GM19351 (cell line): ENCODE data around the gene MYO10.
"Not testable (repeated sequence)": the region's sequence is repeated elsewhere in the genome, so short reads cannot be mapped to it uniquely, and the experiment has no call there.

ENCODE experiments used
- ATAC-seq: cut with Tn5 transposase; IDR thresholded peaks from one replicate; pipeline ENCODE4 v1.9.1; 2021; ENCODE audit warnings: mild to moderate bottlenecking, moderate library complexity; ENCODE audit not compliant: unreplicated experiment

The MYO10 gene

GRCh38 chr5:16936150-16936988 is at the start of gene MYO10:
Gene MYO10 (minus strand): TSS chr5:16936288. CDS start chr5:16935808, 480 bp downstream.
- peak; percentile 57 for ATAC-seq

- ATAC-seq: not testable (repeated sequence)
These were observed 49.2 kb upstream of the MYO10 start for GRCh38 chr5:16985304-16985703.

- no peak for ATAC-seq
These were observed 47.9 kb upstream of the MYO10 start for GRCh38 chr5:16983972-16984371.

GRCh38 chr5:16983022-16983639 is 47.0 kb upstream of the MYO10 start:
- ATAC-seq: no peak

- ATAC-seq: no peak
These were observed 45.6 kb upstream of the MYO10 start for GRCh38 chr5:16981700-16982099.

- ATAC-seq: no peak
These were observed 44.9 kb upstream of the MYO10 start for GRCh38 chr5:16980983-16981382.

GRCh38 chr5:16978296-16978695 is 42.2 kb upstream of the MYO10 start:
- ATAC-seq: no peak

- no peak for ATAC-seq
These were observed 40.5 kb upstream of the MYO10 start for GRCh38 chr5:16976625-16977008.

- ATAC-seq: no peak
These were observed 40.0 kb upstream of the MYO10 start for GRCh38 chr5:16975950-16976624.

GRCh38 chr5:16974981-16975380 is 38.9 kb upstream of the MYO10 start:
- no peak for ATAC-seq

- ATAC-seq: no peak
These were observed 34.7 kb upstream of the MYO10 start for GRCh38 chr5:16970826-16971225.

- no peak for ATAC-seq
These were observed 34.2 kb upstream of the MYO10 start for GRCh38 chr5:16970260-16970659.

- no peak for ATAC-seq
These were observed 29.5 kb upstream of the MYO10 start for GRCh38 chr5:16965581-16965980.

- ATAC-seq: no peak
These were observed 27.7 kb upstream of the MYO10 start for GRCh38 chr5:16963821-16964220.

- no peak for ATAC-seq
These were observed 25.0 kb upstream of the MYO10 start for GRCh38 chr5:16961131-16961530.

GRCh38 chr5:16957304-16958196 is 21.5 kb upstream of the MYO10 start:
- no peak for ATAC-seq

- ATAC-seq: no peak
These were observed 17.6 kb upstream of the MYO10 start for GRCh38 chr5:16953729-16954128.

GRCh38 chr5:16952968-16953671 is 17.0 kb upstream of the MYO10 start:
- ATAC-seq: no peak

GRCh38 chr5:16946725-16947124 is 10.6 kb upstream of the MYO10 start:
- ATAC-seq: no peak
